Neuronal stem cell (in vitro differentiated cells): ENCODE data around the gene SORCS1.

Experiments used
- DNase-seq: peaks from one replicate; pipeline ENCODE4 v3.0.0-alpha.2; 2013; ENCODE audit warnings: low spot score
- H2AFZ ChIP-seq: one replicate; pipeline ENCODE4 v1.6.1; 2013; ENCODE audit warnings: mild to moderate bottlenecking, low read length, inconsistent platforms
- H2AK5ac ChIP-seq: 2 replicates; pipeline ENCODE4 v1.6.1; 2013; ENCODE audit warnings: low read depth, mild to moderate bottlenecking, inconsistent platforms, low read length, moderate library complexity, mixed read lengths
- H2BK120ac ChIP-seq: 2 replicates; pipeline ENCODE4 v1.6.1; 2013; ENCODE audit warnings: low read depth, mild to moderate bottlenecking, inconsistent platforms, low read length, moderate library complexity, mixed read lengths
- H2BK12ac ChIP-seq: one replicate; pipeline ENCODE4 v1.6.1; 2013; ENCODE audit warnings: low read length, inconsistent platforms
- H2BK15ac ChIP-seq: 2 replicates; pipeline ENCODE4 v1.6.1; 2013; ENCODE audit warnings: mild to moderate bottlenecking, low read length, inconsistent platforms, mixed read lengths
- H2BK5ac ChIP-seq: one replicate; pipeline ENCODE4 v1.6.1; 2013; ENCODE audit warnings: inconsistent platforms, mild to moderate bottlenecking, low read length, moderate library complexity
- H3K14ac ChIP-seq: one replicate; pipeline ENCODE4 v1.6.1; 2013; ENCODE audit warnings: low read length, inconsistent platforms
- H3K18ac ChIP-seq: 2 replicates; pipeline ENCODE4 v1.6.1; 2013; ENCODE audit warnings: low read length, inconsistent platforms
- H3K23ac ChIP-seq: 2 replicates; pipeline ENCODE4 v1.6.1; 2013; ENCODE audit warnings: low read depth, mild to moderate bottlenecking, mixed read lengths, low read length, inconsistent platforms; ENCODE audit not compliant: poor library complexity
- H3K27ac ChIP-seq: replicated peaks from 3 replicates; pipeline ENCODE4 v1.5.1; 2013; ENCODE audit warnings: low read length, inconsistent platforms
- H3K27me3 ChIP-seq, 3 experiments: 2 replicates each; pipeline ENCODE4 v1.6.1; 2013; ENCODE audit warnings: low read length in 3 of 3, mild to moderate bottlenecking in 2 of 3, inconsistent platforms in 1 of 3, low read depth in 1 of 3, mixed read lengths in 1 of 3, moderate library complexity in 1 of 3; ENCODE audit not compliant: control insufficient read depth in 3 of 3, insufficient read depth in 3 of 3
- H3K36me3 ChIP-seq, 2 donors: replicated peaks in 1 of 2; 2 replicates each; pipeline ENCODE4 v1.6.1; 2013; ENCODE audit warnings: low read length in 2 of 2; ENCODE audit not compliant: control insufficient read depth in 2 of 2, insufficient read depth in 2 of 2
- H3K4ac ChIP-seq: 2 replicates; pipeline ENCODE4 v1.6.1; 2013; ENCODE audit warnings: inconsistent platforms, mild to moderate bottlenecking, low read length, moderate library complexity
- H3K4me1 ChIP-seq, 2 donors: 1 replicate in 1 of 2; 2 replicates in 1 of 2; pipeline ENCODE4 v1.6.1; 2013; ENCODE audit warnings: low read length in 2 of 2, low read depth in 1 of 2; ENCODE audit not compliant: control insufficient read depth in 2 of 2, insufficient read depth in 1 of 2
- H3K4me2 ChIP-seq: one replicate; pipeline ENCODE4 v1.6.1; 2013; ENCODE audit warnings: mild to moderate bottlenecking, low read length, inconsistent platforms; ENCODE audit not compliant: insufficient read depth, poor library complexity, severe bottlenecking
- H3K4me3 ChIP-seq, 2 donors: 2 replicates each; pipeline ENCODE4 v1.5.1; 2013; ENCODE audit warnings: low read length in 2 of 2, mild to moderate bottlenecking in 2 of 2, inconsistent platforms in 1 of 2, moderate library complexity in 1 of 2
- H3K79me1 ChIP-seq: one replicate; pipeline ENCODE4 v1.6.1; 2013; ENCODE audit warnings: low read depth, mild to moderate bottlenecking, inconsistent platforms, low read length, moderate library complexity
- H3K9ac ChIP-seq: one replicate; pipeline ENCODE4 v1.6.1; 2013; ENCODE audit warnings: mild to moderate bottlenecking, low read depth, low read length, inconsistent platforms; ENCODE audit not compliant: poor library complexity
- H3K9me3 ChIP-seq, 2 donors: replicated peaks in 1 of 2; 2 replicates each; pipeline versions ENCODE3 to v1.6.1; 2013; ENCODE audit warnings: low read length in 2 of 2, mild to moderate bottlenecking in 2 of 2, inconsistent platforms in 1 of 2, low read depth in 1 of 2, mixed read lengths in 1 of 2, moderate library complexity in 1 of 2; ENCODE audit not compliant: control insufficient read depth in 2 of 2, insufficient read depth in 1 of 2
- H4K8ac ChIP-seq: one replicate; pipeline ENCODE4 v1.6.1; 2013; ENCODE audit warnings: low read depth, mild to moderate bottlenecking, inconsistent platforms, low read length, moderate library complexity
- H4K91ac ChIP-seq: one replicate; pipeline ENCODE4 v1.6.1; 2013; ENCODE audit warnings: low read length, low read depth, mild to moderate bottlenecking, inconsistent platforms; ENCODE audit not compliant: poor library complexity
- WGBS, 2 donors: extraction: QIAGEN DNeasy Blood & Tissue Kit; methylation state at CpG; one replicate each; pipeline ENCODE4 v1.1.7; 2013; ENCODE audit warnings: missing lambda C conversion rate in 2 of 2, mixed read lengths in 1 of 2; ENCODE audit not compliant: insufficient read length in 2 of 2, insufficient replicate concordance in 1 of 2; ENCODE audit errors: extremely low coverage in 2 of 2; 5-methylcytosine and 5-hydroxymethylcytosine counted together

SORCS1 gene

GRCh38 chr10:106910666-106911065, 253.8 kb downstream of the SORCS1 start:
- Histone ChIP-seq H3K18ac (no peak overlapping the region), H3K27me3 (no peaks in the 10 kb centered on the region), H3K4me1 (peaks cover 0 to 17% of the 10 kb centered on the region in 2 donors), H2BK5ac (no peak overlapping the region), H3K4ac (no peak overlapping the region), H2BK120ac (no peak overlapping the region), H3K4me2 (no peak overlapping the region), H3K9ac (no peak overlapping the region), H3K14ac (no peak overlapping the region), H3K27ac (no peak overlapping the region), H2BK12ac (no peak overlapping the region), H3K23ac (no peak overlapping the region), H2AK5ac (no peak overlapping the region), H2AFZ (no peak overlapping the region), H4K91ac (no peak overlapping the region), H3K79me1 (no peaks in the 10 kb centered on the region), H3K4me3 (no peak overlapping the region), H3K36me3 (no peaks in the 10 kb centered on the region), H4K8ac (no peak overlapping the region), H2BK15ac (no peak overlapping the region), H3K9me3 (no peaks in the 10 kb centered on the region)
- no peak for DNase-seq
- WGBS, 2 donors: no CpG with 5 or more reads among the region's 4 CpGs

DNA sequence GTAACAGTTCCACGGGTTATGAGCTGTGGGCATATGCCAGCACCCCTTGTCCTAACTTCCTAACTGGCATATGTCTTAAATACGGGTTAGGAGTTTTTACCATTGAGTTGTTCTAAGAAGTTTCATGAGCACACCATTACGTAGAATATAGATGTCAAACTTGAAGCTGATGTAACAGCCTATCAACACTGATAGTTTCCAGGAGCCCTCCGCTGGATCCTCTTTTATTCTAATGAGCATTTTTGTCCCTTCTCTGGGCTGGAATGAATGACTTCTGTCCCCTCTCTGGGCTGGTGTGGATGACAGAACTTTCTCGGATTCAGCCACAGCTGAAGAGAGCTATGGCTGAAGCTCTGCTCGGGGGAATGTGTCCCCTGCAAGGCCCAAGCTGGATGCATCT, 256.3 kb downstream of the SORCS1 start:
- Histone ChIP-seq H3K36me3 (no peaks in the 10 kb centered on the region), H2AK5ac (no peak overlapping the region), H2BK12ac (no peak overlapping the region), H3K9me3 (no peaks in the 10 kb centered on the region), H3K9ac (no peak overlapping the region), H2BK5ac (no peak overlapping the region), H3K27me3 (no peaks in the 10 kb centered on the region), H3K4me3 (no peak overlapping the region), H3K4ac (no peak overlapping the region), H2BK15ac (no peak overlapping the region), H4K8ac (no peak overlapping the region), H3K4me2 (no peak overlapping the region), H3K14ac (no peak overlapping the region), H2BK120ac (no peak overlapping the region), H3K79me1 (no peaks in the 10 kb centered on the region), H3K4me1 (peaks cover 0 to 12% of the 10 kb centered on the region in 2 donors), H2AFZ (no peak overlapping the region), H4K91ac (no peak overlapping the region), H3K27ac (no peak overlapping the region), H3K18ac (no peak overlapping the region), H3K23ac (no peak overlapping the region)
- WGBS, 2 donors: no CpG with 5 or more reads among the region's 6 CpGs
- DNase-seq: no peak

GRCh38 chr10:106904209-106904608, 260.3 kb downstream of the SORCS1 start:
- H3K18ac ChIP-seq: no peak overlapping the region
- H2AFZ ChIP-seq: no peak overlapping the region
- no peaks in the 10 kb centered on the region for H3K79me1 ChIP-seq
- no peak overlapping the region for H3K27ac ChIP-seq
- H2BK120ac ChIP-seq: no peak overlapping the region
- H2BK15ac ChIP-seq: no peak overlapping the region
- peaks cover 0 to 6% of the 10 kb centered on the region in 2 donors for H3K4me1 ChIP-seq
- no peak overlapping the region for H3K23ac ChIP-seq
- H2BK5ac ChIP-seq: no peak overlapping the region
- no peaks in the 10 kb centered on the region for H3K36me3 ChIP-seq
- H3K27me3 ChIP-seq: no peaks in the 10 kb centered on the region
- no peak for DNase-seq
- H2BK12ac ChIP-seq: no peak overlapping the region
- no peak overlapping the region for H3K4ac ChIP-seq
- no peak overlapping the region for H2AK5ac ChIP-seq
- H3K14ac ChIP-seq: no peak overlapping the region
- H3K9ac ChIP-seq: no peak overlapping the region
- H4K8ac ChIP-seq: no peak overlapping the region
- WGBS, 2 donors: no CpG with 5 or more reads among the region's 1 CpG
- H3K4me3 ChIP-seq: no peak overlapping the region
- no peak overlapping the region for H3K4me2 ChIP-seq
- H3K9me3 ChIP-seq: no peaks in the 10 kb centered on the region
- H4K91ac ChIP-seq: no peak overlapping the region

GRCh38 chr10:106903180-106903579, 261.3 kb downstream of the SORCS1 start:
- no peaks in the 10 kb centered on the region for H3K27me3 ChIP-seq
- H2BK120ac ChIP-seq: no peak overlapping the region
- no peak overlapping the region for H2AFZ ChIP-seq
- no peaks in the 10 kb centered on the region for H3K9me3 ChIP-seq
- no peak overlapping the region for H2BK12ac ChIP-seq
- H3K23ac ChIP-seq: no peak overlapping the region
- H3K4me3 ChIP-seq: no peak overlapping the region
- no peak overlapping the region for H3K27ac ChIP-seq
- H2AK5ac ChIP-seq: no peak overlapping the region
- no peak overlapping the region for H4K8ac ChIP-seq
- no peak overlapping the region for H3K9ac ChIP-seq
- H2BK5ac ChIP-seq: no peak overlapping the region
- no peak overlapping the region for H2BK15ac ChIP-seq
- H3K4ac ChIP-seq: no peak overlapping the region
- no peak overlapping the region for H3K14ac ChIP-seq
- no peaks in the 10 kb centered on the region for H3K36me3 ChIP-seq
- no peak overlapping the region for H4K91ac ChIP-seq
- DNase-seq: no peak
- H3K4me1 ChIP-seq: no peaks in the 10 kb centered on the region
- no CpG with 5 or more reads among the region's 2 CpGs for WGBS, 2 donors
- no peak overlapping the region for H3K4me2 ChIP-seq
- H3K18ac ChIP-seq: no peak overlapping the region
- no peaks in the 10 kb centered on the region for H3K79me1 ChIP-seq
